H9 (cell line): ENCODE results near the gene ALDH5A1. TPM values are rescaled to one million over a fixed set of nuclear protein-coding genes. Genes with fewer than 3 reads are reported as not detected.

ENCODE experiments used
- DNase-seq: peaks from one replicate; pipeline ENCODE4 v3.0.0-alpha.2; 2017
- H2AFZ ChIP-seq: one replicate; pipeline ENCODE4 v1.6.1; 2013; ENCODE audit warnings: mild to moderate bottlenecking, low read length, control low read depth, moderate library complexity
- H2AK5ac ChIP-seq: 2 replicates; pipeline ENCODE4 v1.6.1; 2013; ENCODE audit warnings: low read length, control low read depth, mixed read lengths; ENCODE audit not compliant: insufficient read length
- H2BK120ac ChIP-seq: one replicate; pipeline ENCODE4 v1.6.1; 2013; ENCODE audit warnings: low read depth, mild to moderate bottlenecking, low read length, control low read depth, inconsistent platforms; ENCODE audit not compliant: poor library complexity, severe bottlenecking
- H2BK12ac ChIP-seq: 2 replicates; pipeline ENCODE4 v1.6.1; 2013; ENCODE audit warnings: low read length, control low read depth, mixed read lengths, low read depth; ENCODE audit not compliant: insufficient read length
- H2BK15ac ChIP-seq: 2 replicates; pipeline ENCODE4 v1.6.1; 2013; ENCODE audit warnings: low read depth, low read length, control low read depth
- H2BK20ac ChIP-seq: one replicate; pipeline ENCODE4 v1.6.1; 2013; ENCODE audit warnings: low read depth, mild to moderate bottlenecking, low read length, control low read depth, inconsistent platforms; ENCODE audit not compliant: poor library complexity, severe bottlenecking
- H2BK5ac ChIP-seq: 2 replicates; pipeline ENCODE4 v1.6.1; 2013; ENCODE audit warnings: low read length, control low read depth, mixed read lengths; ENCODE audit not compliant: insufficient read length
- H3K14ac ChIP-seq: 2 replicates; pipeline ENCODE4 v1.6.1; 2013; ENCODE audit warnings: low read length, control low read depth; ENCODE audit not compliant: insufficient read depth
- H3K18ac ChIP-seq: 2 replicates; pipeline ENCODE4 v1.6.1; 2013; ENCODE audit warnings: low read depth, mild to moderate bottlenecking, mixed read lengths, low read length, control low read depth; ENCODE audit not compliant: insufficient read length
- H3K23ac ChIP-seq: 2 replicates; pipeline ENCODE4 v1.6.1; 2013; ENCODE audit warnings: low read length, control low read depth, mixed read lengths, low read depth; ENCODE audit not compliant: insufficient read length
- H3K23me2 ChIP-seq: 2 replicates; pipeline ENCODE4 v1.6.1; 2013; ENCODE audit warnings: low read depth, mild to moderate bottlenecking, mixed read lengths, low read length, control low read depth; ENCODE audit not compliant: insufficient read length, poor library complexity, severe bottlenecking
- H3K27ac ChIP-seq: 2 replicates; pipeline ENCODE4 v1.5.1; 2013; ENCODE audit warnings: low read length, control low read depth, mixed read lengths, low read depth; ENCODE audit not compliant: insufficient read length
- H3K27me3 ChIP-seq: 2 replicates; pipeline ENCODE4 v1.6.1; 2013; ENCODE audit warnings: low read length, control low read depth, inconsistent platforms; ENCODE audit not compliant: insufficient read depth
- H3K4ac ChIP-seq: 2 replicates; pipeline ENCODE4 v1.6.1; 2013; ENCODE audit warnings: low read depth, mild to moderate bottlenecking, control low read depth, inconsistent platforms, low read length, moderate library complexity
- H3K4me1 ChIP-seq: 2 replicates; pipeline ENCODE4 v1.6.1; 2013; ENCODE audit warnings: low read length, control low read depth, inconsistent platforms; ENCODE audit not compliant: insufficient read depth
- H3K4me2 ChIP-seq: 2 replicates; pipeline ENCODE4 v1.6.1; 2013; ENCODE audit warnings: low read length, control low read depth, mixed read lengths; ENCODE audit not compliant: insufficient read length, insufficient read depth
- H3K56ac ChIP-seq: 2 replicates; pipeline ENCODE4 v1.6.1; 2013; ENCODE audit warnings: low read depth, mild to moderate bottlenecking, mixed read lengths, low read length, control low read depth; ENCODE audit not compliant: insufficient read length
- H3K79me1 ChIP-seq: 2 replicates; pipeline ENCODE4 v1.6.1; 2013; ENCODE audit warnings: low read depth, mild to moderate bottlenecking, moderate library complexity, low read length, control low read depth, inconsistent platforms; ENCODE audit not compliant: insufficient read depth, poor library complexity, severe bottlenecking
- H3K79me2 ChIP-seq: 2 replicates; pipeline ENCODE4 v1.6.1; 2013; ENCODE audit warnings: low read length, control low read depth, inconsistent platforms; ENCODE audit not compliant: insufficient read depth
- H3K9ac ChIP-seq: 2 replicates; pipeline ENCODE4 v1.6.1; 2013; ENCODE audit warnings: low read length, control low read depth, mixed read lengths; ENCODE audit not compliant: insufficient read length; ENCODE audit errors: extremely low read depth
- H3K9me3 ChIP-seq: one replicate; pipeline ENCODE4 v1.6.1; 2013; ENCODE audit warnings: low read depth, low read length, inconsistent platforms; ENCODE audit not compliant: control insufficient read depth
- H3T11ph ChIP-seq: one replicate; pipeline ENCODE4 v1.6.1; 2013; ENCODE audit warnings: mild to moderate bottlenecking, low read length, control low read depth, inconsistent platforms
- H4K20me1 ChIP-seq: one replicate; pipeline ENCODE4 v1.6.1; 2013; ENCODE audit not compliant: control insufficient read depth, insufficient read length, insufficient read depth
- H4K5ac ChIP-seq: 2 replicates; pipeline ENCODE4 v1.6.1; 2013; ENCODE audit warnings: low read depth, mild to moderate bottlenecking, mixed read lengths, low read length, control low read depth; ENCODE audit not compliant: insufficient read length
- H4K8ac ChIP-seq: replicated peaks from 2 replicates; pipeline ENCODE4 v1.6.1; 2013; ENCODE audit warnings: low read length, control low read depth, mixed read lengths, low read depth; ENCODE audit not compliant: insufficient read length
- H4K91ac ChIP-seq: 2 replicates; pipeline ENCODE4 v1.6.1; 2013; ENCODE audit warnings: low read depth, mild to moderate bottlenecking, moderate library complexity, mixed read lengths, low read length, control low read depth; ENCODE audit not compliant: insufficient read length
- H3K27ac Mint-ChIP-seq, 3 experiments: 2 replicates in 2 of 3; 3 replicates in 1 of 3; pipeline ENCODE4 v1.8.0; 2020 to 2021; ENCODE audit warnings: mixed read lengths in 3 of 3, mild to moderate bottlenecking in 1 of 3, moderate library complexity in 1 of 3
- H3K27me3 Mint-ChIP-seq: 2 replicates; pipeline ENCODE4 v1.8.0; 2021; ENCODE audit warnings: low read depth, mild to moderate bottlenecking, moderate library complexity, mixed read lengths
- H3K36me3 Mint-ChIP-seq, 3 experiments: 2 replicates in 2 of 3; 3 replicates in 1 of 3; pipeline ENCODE4 v1.8.0; 2020 to 2021; ENCODE audit warnings: low read depth in 3 of 3, mixed read lengths in 3 of 3; ENCODE audit not compliant: insufficient read depth in 1 of 3
- H3K4me1 Mint-ChIP-seq, 2 experiments: 2 replicates each; pipeline ENCODE4 v1.8.0; 2020; ENCODE audit warnings: mixed read lengths in 2 of 2
- H3K4me3 Mint-ChIP-seq, 2 experiments: 2 replicates in 1 of 2; 3 replicates in 1 of 2; pipeline ENCODE4 v1.8.0; 2020 to 2021; ENCODE audit warnings: mild to moderate bottlenecking in 2 of 2, mixed read lengths in 2 of 2, moderate library complexity in 1 of 2
- H3K9me3 Mint-ChIP-seq, 2 experiments: 2 replicates in 1 of 2; 3 replicates in 1 of 2; pipeline ENCODE4 v1.8.0; 2020; ENCODE audit warnings: mild to moderate bottlenecking in 2 of 2, mixed read lengths in 2 of 2, moderate library complexity in 1 of 2
- WGBS: extraction: QIAGEN DNeasy Blood & Tissue Kit; methylation state at CpG from one replicate; pipeline ENCODE4 v1.1.7; 2013; ENCODE audit warnings: missing lambda C conversion rate, low lambda C conversion rate, mixed read lengths; ENCODE audit not compliant: insufficient read length; ENCODE audit errors: extremely low coverage; 5-methylcytosine and 5-hydroxymethylcytosine counted together
- total RNA-seq: library from RNA; stranded (reverse); gene quantifications from 2 replicates; pipeline ENCODE4 v1.2.1, GENCODE V29; 2021
- TF ChIP-seq, protein P1 (sequence below): fragments of 200-600 bp; sonication (generic); conservative IDR thresholded peaks from 3 replicates; pipeline ENCODE4 v1.8.0; 2021; ENCODE audit warnings: antibody characterized with exemption, mild to moderate bottlenecking

The ALDH5A1 gene
- total RNA-seq, 1 experiment from 2014 or later: 5.4 TPM

DNA sequence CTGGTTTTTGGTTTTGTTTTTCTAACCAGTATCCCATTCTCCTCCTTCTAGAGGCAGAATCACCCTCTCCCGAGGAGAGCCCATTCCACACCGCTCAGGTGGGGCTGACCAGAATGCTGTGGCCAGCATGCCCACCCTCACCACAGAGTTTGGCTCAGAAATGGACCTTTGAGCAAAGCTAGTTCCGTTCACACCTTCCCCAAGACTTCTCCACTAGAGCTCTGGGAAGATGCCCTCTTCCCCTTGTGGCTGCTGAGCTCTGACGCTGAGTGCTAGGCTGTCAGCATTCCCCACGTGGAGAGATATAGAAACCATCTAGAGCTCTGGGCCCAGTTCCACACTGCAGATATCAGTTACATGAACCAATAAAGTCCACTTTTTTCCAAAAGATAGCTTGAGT, 13.3 kb upstream of the ALDH5A1 start:
- H3K4me2 ChIP-seq: no peak overlapping the region
- no peaks in the 10 kb centered on the region for H4K20me1 ChIP-seq
- no peaks in the 10 kb centered on the region for H3K27me3 Mint-ChIP-seq
- H3K36me3 Mint-ChIP-seq: peaks cover 11 to 22% (median 19%) of the 10 kb centered on the region in 3 experiments
- no peak overlapping the region for H3K27ac Mint-ChIP-seq
- no peak overlapping the region for H3K14ac ChIP-seq
- H3K4me1 ChIP-seq: no peaks in the 10 kb centered on the region
- H3K56ac ChIP-seq: no peak overlapping the region
- H3K18ac ChIP-seq: no peak overlapping the region
- no peak overlapping the region for H2AK5ac ChIP-seq
- no peak overlapping the region for H3K23ac ChIP-seq
- H2BK12ac ChIP-seq: no peak overlapping the region
- no peak overlapping the region for H4K8ac ChIP-seq
- H2BK120ac ChIP-seq: no peak overlapping the region
- H4K91ac ChIP-seq: no peak overlapping the region
- no peaks in the 10 kb centered on the region for H3K27me3 ChIP-seq
- DNase-seq: no peak
- peaks cover 7 to 11% of the 10 kb centered on the region in 2 experiments; a peak in 4 of 5 replicates for H3K9me3 Mint-ChIP-seq
- no peak overlapping the region for H2BK15ac ChIP-seq
- H3K4me1 Mint-ChIP-seq: no peaks in the 10 kb centered on the region
- TF ChIP-seq, protein P1, sequence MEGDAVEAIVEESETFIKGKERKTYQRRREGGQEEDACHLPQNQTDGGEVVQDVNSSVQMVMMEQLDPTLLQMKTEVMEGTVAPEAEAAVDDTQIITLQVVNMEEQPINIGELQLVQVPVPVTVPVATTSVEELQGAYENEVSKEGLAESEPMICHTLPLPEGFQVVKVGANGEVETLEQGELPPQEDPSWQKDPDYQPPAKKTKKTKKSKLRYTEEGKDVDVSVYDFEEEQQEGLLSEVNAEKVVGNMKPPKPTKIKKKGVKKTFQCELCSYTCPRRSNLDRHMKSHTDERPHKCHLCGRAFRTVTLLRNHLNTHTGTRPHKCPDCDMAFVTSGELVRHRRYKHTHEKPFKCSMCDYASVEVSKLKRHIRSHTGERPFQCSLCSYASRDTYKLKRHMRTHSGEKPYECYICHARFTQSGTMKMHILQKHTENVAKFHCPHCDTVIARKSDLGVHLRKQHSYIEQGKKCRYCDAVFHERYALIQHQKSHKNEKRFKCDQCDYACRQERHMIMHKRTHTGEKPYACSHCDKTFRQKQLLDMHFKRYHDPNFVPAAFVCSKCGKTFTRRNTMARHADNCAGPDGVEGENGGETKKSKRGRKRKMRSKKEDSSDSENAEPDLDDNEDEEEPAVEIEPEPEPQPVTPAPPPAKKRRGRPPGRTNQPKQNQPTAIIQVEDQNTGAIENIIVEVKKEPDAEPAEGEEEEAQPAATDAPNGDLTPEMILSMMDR: no peak
- no peak overlapping the region for H3T11ph ChIP-seq
- no peak overlapping the region for H2BK5ac ChIP-seq
- no peak overlapping the region for H3K4me3 Mint-ChIP-seq
- no peaks in the 10 kb centered on the region for H3K9me3 ChIP-seq
- H3K4ac ChIP-seq: no peak overlapping the region
- no peaks in the 10 kb centered on the region for H3K79me2 ChIP-seq
- H3K27ac ChIP-seq: no peak overlapping the region
- no peak overlapping the region for H4K5ac ChIP-seq
- no peak overlapping the region for H2BK20ac ChIP-seq
- no peak overlapping the region for H3K9ac ChIP-seq
- no peak overlapping the region for H2AFZ ChIP-seq
- H3K23me2 ChIP-seq: no peaks in the 10 kb centered on the region
- no peaks in the 10 kb centered on the region for H3K79me1 ChIP-seq
- no CpG with 5 or more reads among the region's 5 CpGs for WGBS
